Measurements from ENCODE around the gene PPP1R12B.
"Not testable (repeated sequence)": the region's sequence is repeated elsewhere in the genome, so short reads cannot be mapped to it uniquely, and the experiment has no call there.

The PPP1R12B gene

GRCh38 chr1:202348005-202348508, 442 bp upstream of the PPP1R12B start:
- DNase-seq, result no peak

- DNase-seq, result peak; percentile 59
Observed at GRCh38 chr1:202349206-202349928, 868 bp downstream of the PPP1R12B start.

- no peak for DNase-seq
Observed at GRCh38 chr1:202351725-202352124, 3.2 kb downstream of the PPP1R12B start.

GRCh38 chr1:202352583-202353197, 4.2 kb downstream of the PPP1R12B start:
- DNase-seq, result not testable (repeated sequence)

- DNase-seq, result no peak
Observed at GRCh38 chr1:202355944-202356553, 7.5 kb downstream of the PPP1R12B start.

GRCh38 chr1:202357506-202357905, 9.0 kb downstream of the PPP1R12B start:
- DNase-seq, result no peak

GRCh38 chr1:202361224-202361623, 12.7 kb downstream of the PPP1R12B start:
- DNase-seq, result no peak

GRCh38 chr1:202361701-202362100, 13.2 kb downstream of the PPP1R12B start:
- no peak for DNase-seq

- DNase-seq, result no peak
Observed at GRCh38 chr1:202362212-202362611, 13.7 kb downstream of the PPP1R12B start.

- DNase-seq, result peak; percentile 52
Observed at GRCh38 chr1:202365092-202365815, 16.8 kb downstream of the PPP1R12B start.

GRCh38 chr1:202367271-202367670, 18.8 kb downstream of the PPP1R12B start:
- no peak for DNase-seq

- not testable (repeated sequence) for DNase-seq
Observed at GRCh38 chr1:202370906-202371305, 22.4 kb downstream of the PPP1R12B start.

GRCh38 chr1:202374099-202374498, 25.6 kb downstream of the PPP1R12B start:
- DNase-seq, result no peak

GRCh38 chr1:202375175-202375574, 26.7 kb downstream of the PPP1R12B start:
- peak; percentile 42 for DNase-seq

- peak; percentile 4 for DNase-seq
Observed at GRCh38 chr1:202376247-202376646, 27.7 kb downstream of the PPP1R12B start.

- DNase-seq, result not testable (repeated sequence)
Observed at GRCh38 chr1:202379884-202380529, 31.5 kb downstream of the PPP1R12B start.

GRCh38 chr1:202380535-202380934, 32.0 kb downstream of the PPP1R12B start:
- not testable (repeated sequence) for DNase-seq

GRCh38 chr1:202381867-202382266, 33.4 kb downstream of the PPP1R12B start:
- not testable (repeated sequence) for DNase-seq

GRCh38 chr1:202395831-202396230, 47.3 kb downstream of the PPP1R12B start:
- peak; percentile 48 for DNase-seq

GRCh38 chr1:202397256-202397655, 48.8 kb downstream of the PPP1R12B start:
- DNase-seq, result no peak

- DNase-seq, result not testable (repeated sequence)
Observed at GRCh38 chr1:202398439-202398838, 49.9 kb downstream of the PPP1R12B start.

- DNase-seq, result not testable (repeated sequence)
Observed at GRCh38 chr1:202401771-202402170, 53.3 kb downstream of the PPP1R12B start.

- DNase-seq, result not testable (repeated sequence)
Observed at GRCh38 chr1:202403381-202403780, 54.9 kb downstream of the PPP1R12B start.

All from MV-4-11 (cell line).